ENCODE measurements around the gene CAST.
A peak's percentile ranks its signal among the peaks of the same experiment; 100 is the strongest.

The CAST gene

GRCh38 chr5:96683392-96683791 lies 21.2 kb downstream of the CAST start:
- H3K9me3 ChIP-seq (ENCODE audit: control insufficient read depth, low read length): no peaks in the 10 kb centered on the region
- no peaks in the 10 kb centered on the region for H3K4me1 ChIP-seq (ENCODE audit: control insufficient read depth, insufficient read depth, low read length, poor library complexity, severe bottlenecking)
- no peak overlapping the region for H3K27ac ChIP-seq (ENCODE audit: insufficient read depth, low read length, poor library complexity, severe bottlenecking)
- H3K36me3 ChIP-seq (ENCODE audit: control insufficient read depth, insufficient read depth, low read length): peaks cover 4% of the 10 kb centered on the region
- H3K4me3 ChIP-seq (ENCODE audit: insufficient read depth, low read depth, low read length, poor library complexity, severe bottlenecking): no peak overlapping the region
- no peaks in the 10 kb centered on the region for H3K27me3 ChIP-seq (replicated peaks; ENCODE audit: control insufficient read depth, insufficient read depth, low read length, poor library complexity, severe bottlenecking)
- no peak for DNase-seq

GRCh38 chr5:96683810-96684209 lies 21.6 kb downstream of the CAST start:
- H3K36me3 ChIP-seq (ENCODE audit: control insufficient read depth, insufficient read depth, low read length): peaks cover 4% of the 10 kb centered on the region
- DNase-seq: no peak
- H3K9me3 ChIP-seq (ENCODE audit: control insufficient read depth, low read length): no peaks in the 10 kb centered on the region

GRCh38 chr5:96687080-96687479 lies 24.9 kb downstream of the CAST start:
- Histone ChIP-seq H3K36me3 (ENCODE audit: control insufficient read depth, insufficient read depth, low read length) (peaks cover 4% of the 10 kb centered on the region), H3K9me3 (ENCODE audit: control insufficient read depth, low read length) (no peaks in the 10 kb centered on the region), H3K4me3 (ENCODE audit: insufficient read depth, low read depth, low read length, poor library complexity, severe bottlenecking) (no peak overlapping the region), H3K27me3 (replicated peaks; ENCODE audit: control insufficient read depth, insufficient read depth, low read length, poor library complexity, severe bottlenecking) (no peaks in the 10 kb centered on the region), H3K27ac (ENCODE audit: insufficient read depth, low read length, poor library complexity, severe bottlenecking) (no peak overlapping the region), H3K4me1 (ENCODE audit: control insufficient read depth, insufficient read depth, low read length, poor library complexity, severe bottlenecking) (no peaks in the 10 kb centered on the region)
- no peak for DNase-seq

More at GRCh38 chr5:96683810-96684209, 21.6 kb downstream of the CAST start:
- H3K4me3 ChIP-seq (ENCODE audit: insufficient read depth, low read depth, low read length, poor library complexity, severe bottlenecking): no peak overlapping the region
- no peaks in the 10 kb centered on the region for H3K4me1 ChIP-seq (ENCODE audit: control insufficient read depth, insufficient read depth, low read length, poor library complexity, severe bottlenecking)
- H3K27me3 ChIP-seq (replicated peaks; ENCODE audit: control insufficient read depth, insufficient read depth, low read length, poor library complexity, severe bottlenecking): no peaks in the 10 kb centered on the region
- H3K27ac ChIP-seq (ENCODE audit: insufficient read depth, low read length, poor library complexity, severe bottlenecking): no peak overlapping the region

- H3K27ac ChIP-seq (ENCODE audit: insufficient read depth, low read length, poor library complexity, severe bottlenecking): no peak overlapping the region
- H3K27me3 ChIP-seq (replicated peaks; ENCODE audit: control insufficient read depth, insufficient read depth, low read length, poor library complexity, severe bottlenecking): no peaks in the 10 kb centered on the region
- no peaks in the 10 kb centered on the region for H3K4me1 ChIP-seq (ENCODE audit: control insufficient read depth, insufficient read depth, low read length, poor library complexity, severe bottlenecking)
- DNase-seq: no peak
- no peak overlapping the region for H3K4me3 ChIP-seq (ENCODE audit: insufficient read depth, low read depth, low read length, poor library complexity, severe bottlenecking)
- peaks cover 4% of the 10 kb centered on the region for H3K36me3 ChIP-seq (ENCODE audit: control insufficient read depth, insufficient read depth, low read length)
- H3K9me3 ChIP-seq (ENCODE audit: control insufficient read depth, low read length): no peaks in the 10 kb centered on the region
These were observed 25.8 kb downstream of the CAST start for GRCh38 chr5:96687812-96688453.

DNA sequence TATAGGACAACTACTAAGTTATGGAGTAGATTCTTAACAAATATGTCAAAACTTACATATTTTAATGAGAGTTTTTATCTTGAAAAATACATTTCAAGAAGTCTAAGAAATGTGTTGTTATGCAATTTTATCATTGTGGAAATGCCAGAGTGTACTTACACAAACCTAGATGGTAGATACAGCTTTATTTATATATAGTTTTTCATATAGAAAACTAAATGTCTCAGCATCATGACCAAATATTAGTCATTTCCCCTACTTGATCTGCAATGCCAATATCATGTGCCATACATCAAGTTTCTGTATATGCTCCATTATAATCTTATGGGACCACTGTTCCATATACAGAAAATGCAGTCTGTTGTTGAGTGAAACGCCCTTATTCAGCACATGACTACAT lies 28.7 kb downstream of the CAST start:
- Histone ChIP-seq H3K4me1 (ENCODE audit: control insufficient read depth, insufficient read depth, low read length, poor library complexity, severe bottlenecking) (no peaks in the 10 kb centered on the region), H3K9me3 (ENCODE audit: control insufficient read depth, low read length) (no peaks in the 10 kb centered on the region), H3K4me3 (ENCODE audit: insufficient read depth, low read depth, low read length, poor library complexity, severe bottlenecking) (no peak overlapping the region), H3K36me3 (ENCODE audit: control insufficient read depth, insufficient read depth, low read length) (peaks cover under 1% of the 10 kb centered on the region), H3K27ac (ENCODE audit: insufficient read depth, low read length, poor library complexity, severe bottlenecking) (no peak overlapping the region), H3K27me3 (replicated peaks; ENCODE audit: control insufficient read depth, insufficient read depth, low read length, poor library complexity, severe bottlenecking) (no peaks in the 10 kb centered on the region)
- no peak for DNase-seq

DNA sequence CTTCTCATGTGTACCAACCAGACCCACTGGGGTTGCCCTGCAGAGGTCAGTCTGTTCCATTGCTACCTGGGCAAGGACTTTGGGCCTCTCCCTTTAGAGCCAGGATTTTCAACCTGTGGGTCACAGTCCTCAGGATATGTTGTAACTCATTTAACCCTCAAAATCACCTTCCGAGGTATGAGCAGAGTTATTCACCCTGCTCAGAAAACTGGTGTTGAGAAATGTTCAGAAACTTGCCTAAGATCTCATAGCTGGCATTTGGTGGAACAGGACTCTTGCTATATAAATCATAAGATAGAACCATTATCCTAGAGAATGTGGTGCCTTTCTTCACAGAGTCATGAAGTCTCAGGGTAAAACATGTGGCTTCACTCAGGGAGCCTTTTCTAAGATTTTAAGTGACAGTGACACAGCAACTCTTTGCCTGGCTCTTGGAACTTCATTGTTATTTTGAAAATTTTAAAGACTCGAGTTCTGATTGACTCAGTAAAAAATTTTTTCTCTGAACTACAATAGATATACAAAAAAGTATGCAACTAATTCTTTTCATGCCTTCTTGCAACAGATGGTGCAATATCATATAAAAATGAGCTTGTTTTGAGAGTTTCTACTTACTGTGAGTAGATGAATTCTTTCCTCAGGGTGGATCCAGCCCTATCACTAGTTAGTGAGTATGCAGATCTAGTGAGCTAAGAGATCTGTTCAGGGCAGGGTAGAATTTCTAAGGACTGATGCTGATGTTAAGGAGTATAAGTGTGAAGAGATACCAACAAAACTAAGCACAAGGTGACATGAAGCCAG lies 29.5 kb downstream of the CAST start:
- peaks cover 7% of the 10 kb centered on the region for H3K36me3 ChIP-seq (ENCODE audit: control insufficient read depth, insufficient read depth, low read length)
- H3K9me3 ChIP-seq (ENCODE audit: control insufficient read depth, low read length): no peaks in the 10 kb centered on the region
- no peak overlapping the region for H3K4me3 ChIP-seq (ENCODE audit: insufficient read depth, low read depth, low read length, poor library complexity, severe bottlenecking)
- no peaks in the 10 kb centered on the region for H3K27me3 ChIP-seq (replicated peaks; ENCODE audit: control insufficient read depth, insufficient read depth, low read length, poor library complexity, severe bottlenecking)
- DNase-seq: no peak
- no peaks in the 10 kb centered on the region for H3K4me1 ChIP-seq (ENCODE audit: control insufficient read depth, insufficient read depth, low read length, poor library complexity, severe bottlenecking)
- no peak overlapping the region for H3K27ac ChIP-seq (ENCODE audit: insufficient read depth, low read length, poor library complexity, severe bottlenecking)

- no peaks in the 10 kb centered on the region for H3K27me3 ChIP-seq (replicated peaks; ENCODE audit: control insufficient read depth, insufficient read depth, low read length, poor library complexity, severe bottlenecking)
- no peak for DNase-seq
- no peaks in the 10 kb centered on the region for H3K4me1 ChIP-seq (ENCODE audit: control insufficient read depth, insufficient read depth, low read length, poor library complexity, severe bottlenecking)
- H3K36me3 ChIP-seq (ENCODE audit: control insufficient read depth, insufficient read depth, low read length): peaks cover 7% of the 10 kb centered on the region
- no peaks in the 10 kb centered on the region for H3K9me3 ChIP-seq (ENCODE audit: control insufficient read depth, low read length)
- H3K4me3 ChIP-seq (ENCODE audit: insufficient read depth, low read depth, low read length, poor library complexity, severe bottlenecking): no peak overlapping the region
- no peak overlapping the region for H3K27ac ChIP-seq (ENCODE audit: insufficient read depth, low read length, poor library complexity, severe bottlenecking)
These were observed 30.3 kb downstream of the CAST start for GRCh38 chr5:96692441-96692840.

- no peaks in the 10 kb centered on the region for H3K27me3 ChIP-seq (replicated peaks; ENCODE audit: control insufficient read depth, insufficient read depth, low read length, poor library complexity, severe bottlenecking)
- DNase-seq: no peak
- H3K36me3 ChIP-seq (ENCODE audit: control insufficient read depth, insufficient read depth, low read length): peaks cover 7% of the 10 kb centered on the region
- H3K4me1 ChIP-seq (ENCODE audit: control insufficient read depth, insufficient read depth, low read length, poor library complexity, severe bottlenecking): peaks cover 7% of the 10 kb centered on the region
- H3K4me3 ChIP-seq (ENCODE audit: insufficient read depth, low read depth, low read length, poor library complexity, severe bottlenecking): no peak overlapping the region
- no peaks in the 10 kb centered on the region for H3K9me3 ChIP-seq (ENCODE audit: control insufficient read depth, low read length)
- H3K27ac ChIP-seq (ENCODE audit: insufficient read depth, low read length, poor library complexity, severe bottlenecking): no peak overlapping the region
These were observed 37.1 kb downstream of the CAST start for GRCh38 chr5:96699186-96699820.

DNA sequence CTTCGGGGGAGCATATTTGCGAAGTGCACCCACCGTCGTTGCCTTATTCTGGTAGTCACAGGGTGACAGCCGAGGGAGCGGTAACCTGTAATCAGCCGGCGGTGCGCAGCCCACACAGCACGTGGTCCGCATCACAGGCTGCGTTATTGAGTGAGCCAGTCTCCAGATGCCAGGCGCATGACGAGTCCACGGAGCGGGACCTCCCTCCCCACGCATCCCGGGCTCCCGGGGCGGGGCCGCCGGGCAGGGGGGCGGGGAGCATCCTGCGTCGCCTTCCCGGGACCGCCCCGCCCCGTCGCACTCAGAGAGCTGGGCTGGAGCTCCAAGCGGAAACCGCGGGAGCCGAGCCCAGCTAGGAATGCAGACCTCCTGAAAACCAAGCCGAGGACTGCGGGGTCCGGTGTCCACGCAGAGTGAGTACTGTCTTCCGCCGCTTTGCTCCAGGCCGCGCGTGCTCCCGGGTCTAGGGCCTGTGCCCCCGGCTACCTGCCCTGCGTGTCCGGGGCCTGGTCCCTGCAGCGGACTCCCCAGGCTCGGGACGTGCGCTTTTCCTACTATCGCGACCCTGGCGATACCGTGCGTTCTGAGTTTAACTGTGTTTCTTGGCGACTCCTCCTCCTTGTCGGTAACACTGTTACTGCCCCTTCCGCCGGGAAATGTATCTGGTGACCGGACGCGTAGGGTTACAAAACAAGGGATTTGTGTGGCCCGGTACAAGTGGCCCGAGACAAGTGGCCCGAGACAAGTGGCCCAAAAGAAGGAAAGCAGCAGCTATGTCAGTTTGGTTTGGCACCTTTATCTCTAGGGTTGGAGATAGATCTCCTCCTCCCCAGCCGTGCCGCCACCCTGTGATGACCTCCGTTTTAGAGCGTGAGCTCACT lies 40.6 kb downstream of the CAST start:
- no peaks in the 10 kb centered on the region for H3K9me3 ChIP-seq (ENCODE audit: control insufficient read depth, low read length)
- DNase-seq: peak; percentile 82 to 84 (median 83)
- no peaks in the 10 kb centered on the region for H3K27me3 ChIP-seq (replicated peaks; ENCODE audit: control insufficient read depth, insufficient read depth, low read length, poor library complexity, severe bottlenecking)
- no peaks in the 10 kb centered on the region for H3K36me3 ChIP-seq (ENCODE audit: control insufficient read depth, insufficient read depth, low read length)
- peaks cover 7% of the 10 kb centered on the region for H3K4me1 ChIP-seq (ENCODE audit: control insufficient read depth, insufficient read depth, low read length, poor library complexity, severe bottlenecking)
- H3K27ac ChIP-seq (ENCODE audit: insufficient read depth, low read length, poor library complexity, severe bottlenecking): peak overlapping the region; percentile 84
- peak overlapping the region; percentile 51 for H3K4me3 ChIP-seq (ENCODE audit: insufficient read depth, low read depth, low read length, poor library complexity, severe bottlenecking)

Data from effector memory CD4-positive, alpha-beta T cell (primary cell).